ENCODE data around the gene ATAD3B.

- TF ChIP-seq CTCF (IDR thresholded peaks at IDR 0.05; ENCODE audit: insufficient read depth, low read depth, low read length) (no peak), EZH2 (IDR thresholded peaks at IDR 0.05; ENCODE audit: insufficient read depth, low read length) (no peak)
Measured at GRCh38 chr1:1534401-1535154, 63.0 kb downstream of the ATAD3B start.
